Skeletal muscle satellite cell (primary cell): ENCODE measurements around the gene SPTLC3.
A peak's percentile ranks its signal among the peaks of the same experiment; 100 is the strongest.

ENCODE experiments used
- H3K27me3 ChIP-seq: 2 replicates; pipeline ENCODE4 v1.7.0; 2013; ENCODE audit warnings: low read length; ENCODE audit not compliant: control insufficient read depth, insufficient read depth
- H3K36me3 ChIP-seq: 2 replicates; pipeline ENCODE4 v1.7.0; 2013; ENCODE audit warnings: mild to moderate bottlenecking, control low read depth, low read length; ENCODE audit not compliant: insufficient read depth
- H3K4me1 ChIP-seq: 2 replicates; pipeline ENCODE4 v1.7.0; 2013; ENCODE audit warnings: low read length; ENCODE audit not compliant: control insufficient read depth, insufficient read depth
- H3K4me2 ChIP-seq: 2 replicates; pipeline ENCODE4 v1.7.0; 2013; ENCODE audit warnings: mild to moderate bottlenecking, low read length
- H3K4me3 ChIP-seq: 2 replicates; pipeline ENCODE4 v1.7.0; 2013; ENCODE audit warnings: low read length
- H3K9ac ChIP-seq: 2 replicates; pipeline ENCODE4 v1.7.0; 2013; ENCODE audit warnings: mild to moderate bottlenecking, low read depth, low read length, moderate library complexity
- H3K9me3 ChIP-seq: replicated peaks from 2 replicates; pipeline ENCODE4 v1.7.0; 2013; ENCODE audit warnings: mild to moderate bottlenecking, control low read depth, low read length

The SPTLC3 gene

GRCh38 chr20:12997128-12997655 lies 11.6 kb upstream of the SPTLC3 start:
- no peak overlapping the region for H3K4me3 ChIP-seq
- H3K36me3 ChIP-seq, result no peaks in the 10 kb centered on the region
- no peaks in the 10 kb centered on the region for H3K4me1 ChIP-seq
- no peaks in the 10 kb centered on the region for H3K27me3 ChIP-seq
- H3K9ac ChIP-seq, result no peak overlapping the region
- H3K9me3 ChIP-seq, result no peaks in the 10 kb centered on the region
- no peak overlapping the region for H3K4me2 ChIP-seq

GRCh38 chr20:12998046-12998445 lies 10.7 kb upstream of the SPTLC3 start:
- Histone ChIP-seq H3K4me3 (no peak overlapping the region), H3K9ac (no peak overlapping the region), H3K9me3 (no peaks in the 10 kb centered on the region), H3K4me1 (no peaks in the 10 kb centered on the region), H3K27me3 (no peaks in the 10 kb centered on the region), H3K36me3 (no peaks in the 10 kb centered on the region), H3K4me2 (no peak overlapping the region)

GRCh38 chr20:12999201-12999600 lies 9.6 kb upstream of the SPTLC3 start:
- H3K4me2 ChIP-seq, result no peak overlapping the region
- H3K4me3 ChIP-seq, result no peak overlapping the region
- no peaks in the 10 kb centered on the region for H3K9me3 ChIP-seq
- H3K36me3 ChIP-seq, result no peaks in the 10 kb centered on the region
- no peaks in the 10 kb centered on the region for H3K4me1 ChIP-seq
- no peaks in the 10 kb centered on the region for H3K27me3 ChIP-seq
- H3K9ac ChIP-seq, result no peak overlapping the region

- Histone ChIP-seq H3K4me2 (no peak overlapping the region), H3K9me3 (no peaks in the 10 kb centered on the region), H3K27me3 (no peaks in the 10 kb centered on the region), H3K36me3 (no peaks in the 10 kb centered on the region), H3K9ac (no peak overlapping the region), H3K4me3 (no peak overlapping the region), H3K4me1 (peaks cover 12% of the 10 kb centered on the region)
Observed at GRCh38 chr20:13002251-13002650, 6.5 kb upstream of the SPTLC3 start.

GRCh38 chr20:13006825-13007224 lies 1.9 kb upstream of the SPTLC3 start:
- H3K36me3 ChIP-seq, result no peaks in the 10 kb centered on the region
- H3K9me3 ChIP-seq, result no peaks in the 10 kb centered on the region
- H3K4me2 ChIP-seq, result peak overlapping the region; percentile 34
- no peaks in the 10 kb centered on the region for H3K27me3 ChIP-seq
- no peak overlapping the region for H3K4me3 ChIP-seq
- H3K4me1 ChIP-seq, result peaks cover 43% of the 10 kb centered on the region
- H3K9ac ChIP-seq, result no peak overlapping the region

- H3K9ac ChIP-seq, result no peak overlapping the region
- H3K27me3 ChIP-seq, result no peaks in the 10 kb centered on the region
- H3K4me1 ChIP-seq, result peaks cover 43% of the 10 kb centered on the region
- no peaks in the 10 kb centered on the region for H3K36me3 ChIP-seq
- no peak overlapping the region for H3K4me3 ChIP-seq
- H3K9me3 ChIP-seq, result no peaks in the 10 kb centered on the region
- no peak overlapping the region for H3K4me2 ChIP-seq
Observed at GRCh38 chr20:13007596-13007995, 1.2 kb upstream of the SPTLC3 start.

GRCh38 chr20:13009682-13010406 lies 1.1 kb downstream of the SPTLC3 start:
- H3K4me3 ChIP-seq, result peak overlapping the region; percentile 77
- no peaks in the 10 kb centered on the region for H3K36me3 ChIP-seq
- peak overlapping the region; percentile 63 for H3K9ac ChIP-seq
- H3K4me1 ChIP-seq, result peaks cover 43% of the 10 kb centered on the region
- H3K27me3 ChIP-seq, result no peaks in the 10 kb centered on the region
- peak overlapping the region; percentile 79 for H3K4me2 ChIP-seq
- no peaks in the 10 kb centered on the region for H3K9me3 ChIP-seq

GRCh38 chr20:13012886-13013285 lies 4.1 kb downstream of the SPTLC3 start:
- Histone ChIP-seq H3K27me3 (no peaks in the 10 kb centered on the region), H3K4me3 (no peak overlapping the region), H3K4me1 (peaks cover 36% of the 10 kb centered on the region), H3K4me2 (no peak overlapping the region), H3K9me3 (no peaks in the 10 kb centered on the region), H3K36me3 (no peaks in the 10 kb centered on the region), H3K9ac (no peak overlapping the region)

- no peaks in the 10 kb centered on the region for H3K27me3 ChIP-seq
- H3K4me2 ChIP-seq, result no peak overlapping the region
- peaks cover 34% of the 10 kb centered on the region for H3K4me1 ChIP-seq
- H3K4me3 ChIP-seq, result no peak overlapping the region
- H3K9ac ChIP-seq, result no peak overlapping the region
- no peaks in the 10 kb centered on the region for H3K36me3 ChIP-seq
- no peaks in the 10 kb centered on the region for H3K9me3 ChIP-seq
Observed at GRCh38 chr20:13013411-13013810, 4.6 kb downstream of the SPTLC3 start.

GRCh38 chr20:13017235-13017634 lies 8.5 kb downstream of the SPTLC3 start:
- Histone ChIP-seq H3K4me3 (no peak overlapping the region), H3K4me2 (no peak overlapping the region), H3K9ac (no peak overlapping the region), H3K4me1 (peaks cover 23% of the 10 kb centered on the region), H3K9me3 (no peaks in the 10 kb centered on the region), H3K27me3 (no peaks in the 10 kb centered on the region), H3K36me3 (no peaks in the 10 kb centered on the region)

- no peaks in the 10 kb centered on the region for H3K27me3 ChIP-seq
- no peaks in the 10 kb centered on the region for H3K9me3 ChIP-seq
- H3K4me1 ChIP-seq, result peaks cover 30% of the 10 kb centered on the region
- peak overlapping the region; percentile 28 for H3K4me2 ChIP-seq
- no peak overlapping the region for H3K9ac ChIP-seq
- peak overlapping the region; percentile 15 for H3K4me3 ChIP-seq
- no peaks in the 10 kb centered on the region for H3K36me3 ChIP-seq
Observed at GRCh38 chr20:13017883-13018535, 9.2 kb downstream of the SPTLC3 start.
